NK-92 (cell line): ENCODE results near the gene CPLX3.

Experiments used
- DNase-seq: peaks from one replicate; lab custom pipeline; 2025; ENCODE audit not compliant: unreplicated experiment; lab: John Stamatoyannopoulos, UW

CPLX3 gene

GRCh38 chr15:74827614-74828013 is 1.2 kb downstream of the CPLX3 start:
- DNase-seq, result no peak

GRCh38 chr15:74828835-74829234 is 2.4 kb downstream of the CPLX3 start:
- DNase-seq, result no peak

GRCh38 chr15:74829486-74829885 is 3.1 kb downstream of the CPLX3 start:
- no peak for DNase-seq

GRCh38 chr15:74829991-74830390 is 3.6 kb downstream of the CPLX3 start:
- DNase-seq, result no peak

- DNase-seq, result no peak
Observed at GRCh38 chr15:74830868-74831267, 4.4 kb downstream of the CPLX3 start.

- no peak for DNase-seq
Observed at GRCh38 chr15:74831813-74832495, 5.5 kb downstream of the CPLX3 start.

- DNase-seq, result no peak
Observed at GRCh38 chr15:74832826-74833225, 6.4 kb downstream of the CPLX3 start.

GRCh38 chr15:74833376-74834107 is 7.1 kb downstream of the CPLX3 start:
- no peak for DNase-seq

GRCh38 chr15:74835312-74835823 is 8.9 kb downstream of the CPLX3 start:
- no peak for DNase-seq

- no peak for DNase-seq
Observed at GRCh38 chr15:74836846-74837245, 10.4 kb downstream of the CPLX3 start.

- DNase-seq, result no peak
Observed at GRCh38 chr15:74837482-74838136, 11.2 kb downstream of the CPLX3 start.

- no peak for DNase-seq
Observed at GRCh38 chr15:74838137-74838516, 11.7 kb downstream of the CPLX3 start.

- DNase-seq, result no peak
Observed at GRCh38 chr15:74838746-74839525, 12.5 kb downstream of the CPLX3 start.

GRCh38 chr15:74839526-74840395 is 13.3 kb downstream of the CPLX3 start:
- no peak for DNase-seq

GRCh38 chr15:74840851-74841775 is 14.7 kb downstream of the CPLX3 start:
- no peak for DNase-seq

GRCh38 chr15:74841891-74842373 is 15.5 kb downstream of the CPLX3 start:
- no peak for DNase-seq

GRCh38 chr15:74842581-74843444 is 16.4 kb downstream of the CPLX3 start, which contains the start of gene ULK3:
ULK3 (minus strand) TSS chr15:74843156; CDS start chr15:74843105, 51 bp downstream.
- DNase-seq, result peak; percentile 59

- DNase-seq, result no peak
Observed at GRCh38 chr15:74843445-74843828, 17.0 kb downstream of the CPLX3 start.
